GM18526 (cell line): ENCODE results near the gene ALDOB.

Experiments
- POLR2A ChIP-seq: IDR thresholded peaks from 3 replicates; pipeline ENCODE4 v1.6.1; 2011; ENCODE audit not compliant: insufficient read length; ENCODE audit errors: extremely low read depth

The ALDOB gene

DNA sequence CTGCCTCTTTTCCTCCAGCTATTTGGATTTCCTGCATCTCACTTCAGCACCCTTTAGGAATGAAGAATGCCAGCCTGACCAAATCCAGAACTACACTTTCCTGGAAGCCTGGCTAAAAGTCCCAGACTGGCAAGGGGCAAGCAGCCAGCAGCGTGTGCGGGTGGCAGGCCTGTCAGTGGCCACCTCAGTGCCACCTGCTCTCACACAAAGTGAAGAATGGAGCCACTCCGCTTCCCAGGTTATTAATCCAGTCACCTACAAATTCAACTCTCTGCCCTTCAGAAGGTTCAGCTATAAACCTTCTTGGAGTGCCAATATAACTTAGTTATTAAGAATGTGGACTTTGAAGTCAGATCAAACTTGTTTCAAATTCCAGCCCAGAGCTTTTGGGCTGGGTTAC, 6.7 kb upstream of the ALDOB start:
- TF ChIP-seq POLR2A = no peak

DNA sequence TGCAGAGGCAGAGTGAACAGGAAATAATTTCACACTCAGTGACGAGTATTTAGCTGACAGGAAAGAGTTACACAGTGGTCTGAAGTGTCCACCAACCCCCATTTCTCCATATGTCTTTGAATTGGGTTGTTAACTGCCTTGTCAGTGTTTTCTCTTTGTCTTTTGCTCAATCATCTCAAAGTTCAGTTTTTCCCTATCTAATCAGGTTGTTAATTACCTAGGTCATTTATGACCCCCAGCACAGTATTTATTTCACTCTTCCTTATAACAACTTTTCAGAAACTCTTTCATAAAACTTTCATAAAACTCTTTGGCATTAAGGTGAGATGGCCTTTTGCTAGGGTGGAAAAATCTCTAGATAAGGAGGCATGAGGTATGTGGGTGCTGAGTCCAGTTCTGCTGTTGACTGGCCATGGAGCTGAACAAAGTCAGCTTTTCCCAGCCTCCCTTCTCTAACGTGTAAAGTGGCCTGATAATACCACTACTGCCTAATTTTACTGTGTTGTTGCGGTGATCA, 5.2 kb upstream of the ALDOB start:
- no peak for TF ChIP-seq POLR2A

DNA sequence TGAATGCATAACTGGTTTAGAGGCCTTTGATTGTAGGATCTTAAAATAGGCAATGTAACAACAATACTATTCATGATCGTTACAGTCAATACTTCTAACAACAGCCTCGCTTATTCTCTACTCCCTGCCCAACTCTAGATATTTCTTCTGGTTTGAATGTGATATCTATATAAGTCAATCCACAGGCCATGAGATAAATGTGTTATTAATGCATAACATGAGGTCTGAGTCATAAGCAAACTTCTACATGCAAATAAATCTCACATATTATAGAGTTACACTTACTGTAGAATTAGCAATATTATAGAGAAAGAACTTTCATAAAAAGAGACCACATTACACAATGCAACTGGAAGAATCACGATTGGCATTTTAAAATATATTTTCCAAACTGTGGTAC, 2.9 kb upstream of the ALDOB start:
- TF ChIP-seq POLR2A = no peak

DNA sequence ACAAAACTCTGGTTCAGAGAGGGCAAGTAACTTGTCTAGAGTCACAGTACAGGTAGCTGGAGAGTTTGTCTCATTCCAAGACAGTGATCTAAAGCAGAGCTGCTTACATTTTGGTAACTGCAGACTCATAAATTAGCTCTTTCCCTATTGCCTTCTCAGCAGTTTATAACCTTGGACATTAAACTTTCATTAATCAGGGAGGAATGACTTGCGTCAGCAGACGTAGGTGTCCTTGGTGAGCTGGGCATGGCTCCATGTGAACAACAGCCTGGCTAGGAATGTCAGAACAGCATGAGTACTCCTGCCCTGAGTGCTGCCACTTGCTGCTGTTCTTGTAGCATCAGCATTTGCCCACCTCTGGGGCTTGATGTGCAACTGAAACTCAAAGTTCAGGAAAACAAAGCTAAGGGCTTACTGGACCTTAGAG, 2.2 kb upstream of the ALDOB start:
- no peak for TF ChIP-seq POLR2A

DNA sequence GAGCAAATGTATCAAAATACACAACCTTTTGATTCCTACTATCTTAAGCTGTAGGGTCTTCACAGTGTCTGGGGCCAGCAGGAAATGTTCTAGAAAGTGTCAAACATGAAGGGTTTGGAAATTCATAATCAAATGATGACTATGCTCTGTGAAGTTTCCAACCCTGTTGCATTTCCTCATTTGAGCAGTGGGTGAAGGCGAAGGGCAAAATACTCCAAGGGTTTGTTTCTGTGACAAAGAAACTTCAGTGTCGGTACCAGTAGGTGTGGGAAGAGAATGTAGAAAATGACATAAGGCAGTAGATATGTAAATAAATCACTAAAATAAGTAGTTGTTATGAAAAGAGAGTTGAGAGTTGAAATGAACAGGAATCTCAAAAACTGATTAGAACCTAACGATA, 576 bp downstream of the ALDOB start:
- TF ChIP-seq POLR2A = no peak

DNA sequence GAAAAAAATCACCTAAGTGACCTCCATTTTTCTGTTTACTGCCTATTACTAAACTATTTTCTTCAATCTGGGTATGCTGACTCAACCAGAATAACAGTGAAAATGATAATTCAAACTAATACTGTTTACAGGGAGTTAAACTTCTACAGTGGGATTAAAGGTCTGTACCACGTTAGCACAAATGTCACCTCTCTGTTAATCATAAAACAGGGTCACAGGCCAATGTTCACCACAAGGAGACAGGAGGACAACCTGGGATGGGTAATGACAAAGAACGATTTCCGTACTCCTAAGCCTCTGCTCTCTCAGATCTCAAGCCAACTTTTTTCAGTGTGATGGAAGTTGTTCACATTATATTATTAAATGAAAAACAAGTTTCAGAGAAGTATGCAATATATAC, 2.3 kb downstream of the ALDOB start:
- TF ChIP-seq POLR2A = no peak

DNA sequence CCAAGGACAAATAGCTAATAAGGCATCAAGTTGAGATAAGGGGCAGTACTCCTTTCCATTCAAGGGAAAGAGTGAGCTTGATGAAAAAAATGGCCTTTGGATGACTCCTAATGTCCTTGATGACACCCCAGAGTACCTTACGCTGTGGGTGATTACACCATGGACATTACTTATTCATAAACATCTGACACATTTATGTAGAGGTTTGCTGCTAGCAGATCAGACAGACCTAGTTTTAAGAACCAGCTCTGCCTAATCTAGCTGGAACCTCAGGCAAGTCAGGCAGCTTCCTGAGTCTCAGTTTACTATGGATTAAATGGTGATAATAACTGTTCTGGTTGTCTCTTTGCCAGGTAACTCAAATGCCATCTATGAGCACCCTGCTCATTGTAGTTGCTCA, 2.8 kb downstream of the ALDOB start:
- no peak for TF ChIP-seq POLR2A

DNA sequence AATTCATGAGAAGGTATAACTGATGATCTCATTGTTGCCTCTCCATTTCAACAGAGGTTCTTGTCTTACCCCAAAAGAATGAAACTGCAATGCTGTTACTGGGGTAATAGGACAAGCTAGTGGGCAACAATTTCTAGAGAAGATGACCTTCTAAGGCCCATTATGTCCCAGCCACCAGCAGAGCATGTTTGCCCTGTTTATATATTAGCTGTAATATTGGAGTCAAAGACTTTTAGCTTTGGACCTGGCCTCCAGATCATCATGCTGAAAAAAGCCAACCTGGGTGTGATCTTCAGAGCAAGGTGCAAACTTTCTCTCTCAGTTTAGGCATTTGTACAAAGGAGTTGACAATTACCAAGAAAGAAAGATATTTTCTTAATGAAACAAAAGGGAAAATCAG, 3.4 kb downstream of the ALDOB start:
- TF ChIP-seq POLR2A = no peak

DNA sequence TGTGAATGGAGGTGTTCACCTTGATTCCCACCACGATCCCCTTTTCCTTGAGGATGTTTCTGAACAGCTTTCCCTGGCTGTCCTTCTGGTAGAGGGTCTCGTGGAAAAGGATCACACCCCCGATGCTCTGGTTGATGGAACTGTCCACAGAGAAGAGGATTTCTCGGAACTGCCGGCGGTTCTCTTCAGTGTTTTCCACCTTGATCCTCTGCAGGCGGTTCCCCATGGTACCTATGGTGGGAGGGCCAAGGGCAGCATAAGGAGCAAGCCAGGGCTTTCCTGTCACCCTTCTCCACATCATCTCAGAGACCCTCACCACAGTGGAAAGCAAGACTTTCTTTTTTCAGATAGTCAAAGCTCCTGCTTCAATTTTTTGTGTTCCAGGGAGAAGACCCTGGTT, 5.8 kb downstream of the ALDOB start:
- no peak for TF ChIP-seq POLR2A

DNA sequence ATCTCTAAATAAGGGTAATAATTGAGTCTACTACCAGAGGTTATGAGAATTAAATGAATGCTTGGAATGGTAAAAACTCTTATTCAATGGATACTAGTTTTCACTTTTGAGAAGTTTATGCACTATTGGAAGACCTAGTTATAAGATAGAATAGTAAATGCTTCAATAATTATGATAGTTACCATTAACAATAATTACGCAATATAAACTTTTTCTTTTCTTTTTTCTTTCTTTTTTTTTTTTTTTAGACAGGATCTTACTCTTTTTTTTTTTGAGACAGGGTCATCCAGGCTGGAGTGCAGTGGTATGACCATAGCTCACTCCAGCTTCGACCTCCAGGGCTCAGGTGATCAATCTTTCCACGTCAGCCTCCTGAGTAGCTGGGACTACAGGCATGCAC, 6.7 kb downstream of the ALDOB start:
- TF ChIP-seq POLR2A = no peak

DNA sequence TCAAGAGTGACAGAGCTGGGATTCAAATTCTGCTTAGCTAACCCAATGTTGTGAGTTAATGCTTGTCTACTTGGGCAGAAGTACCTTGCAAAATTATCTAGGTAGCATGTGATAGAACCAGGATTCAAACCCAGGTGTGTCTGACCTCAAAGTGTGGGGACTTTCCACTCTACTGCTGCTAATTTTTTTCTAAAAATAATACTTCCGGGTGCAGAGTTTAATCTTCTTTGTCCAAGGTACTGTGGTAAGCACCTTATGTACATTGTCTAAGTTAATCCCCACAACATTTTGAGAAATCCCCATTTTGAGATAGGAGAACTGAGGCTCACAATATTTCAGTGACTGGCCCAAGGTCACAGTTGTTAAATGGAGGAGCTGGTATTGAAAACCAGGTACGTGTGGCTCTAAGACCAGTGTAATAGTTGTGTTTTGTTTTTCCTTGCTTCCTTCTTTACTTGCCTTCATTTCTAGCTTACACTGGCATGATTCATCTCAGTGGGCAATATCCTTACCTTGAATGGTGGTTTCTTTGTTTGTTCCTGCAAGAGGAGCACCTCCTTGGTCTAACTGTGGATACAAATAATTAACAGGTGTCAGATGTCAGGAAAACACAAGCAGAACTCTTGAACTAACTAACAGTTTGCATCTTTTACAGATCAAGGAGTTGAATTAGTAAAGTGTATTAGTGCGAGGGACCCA, 7.5 kb downstream of the ALDOB start:
- no peak for TF ChIP-seq POLR2A

DNA sequence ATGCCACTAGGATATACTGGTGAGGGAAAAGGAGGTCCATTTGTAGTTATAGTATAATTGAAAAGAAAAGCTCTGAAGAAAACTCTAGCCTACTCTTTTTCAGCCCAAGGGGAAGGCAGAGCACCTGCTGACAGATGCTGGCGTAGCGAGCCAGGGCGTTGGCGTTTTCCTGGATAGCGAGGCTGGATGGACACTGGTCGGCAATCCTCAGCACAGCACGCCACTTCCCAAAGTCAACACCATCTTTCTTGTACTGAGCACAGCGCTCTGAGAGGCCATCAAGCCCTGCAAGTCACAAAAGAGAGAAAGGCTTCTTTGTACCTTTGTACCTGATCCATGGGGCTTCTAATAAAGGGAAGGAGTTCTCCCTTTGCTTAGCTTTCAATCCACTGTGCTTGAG, 8.2 kb downstream of the ALDOB start:
- TF ChIP-seq POLR2A = no peak

DNA sequence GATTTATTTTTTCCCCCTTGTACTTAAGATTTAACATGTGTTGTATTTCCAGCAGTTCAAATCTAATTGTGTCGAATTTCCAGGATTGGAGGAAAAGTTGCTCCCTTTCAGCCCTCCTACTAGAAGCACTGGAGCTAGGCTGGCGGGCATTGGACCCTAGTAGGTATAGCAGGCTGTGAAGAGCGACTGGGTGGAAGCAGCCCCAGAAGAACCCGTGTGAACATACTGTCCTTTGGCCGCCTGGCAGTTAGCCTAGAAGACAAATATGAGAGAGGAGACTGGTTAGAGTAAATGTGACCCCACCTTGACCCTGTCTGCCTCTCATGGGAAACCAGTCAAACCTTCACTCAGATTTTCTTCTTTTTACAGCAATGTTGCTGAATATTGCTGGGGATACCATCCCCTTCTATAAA, 13.9 kb downstream of the ALDOB start:
- TF ChIP-seq POLR2A = no peak

DNA sequence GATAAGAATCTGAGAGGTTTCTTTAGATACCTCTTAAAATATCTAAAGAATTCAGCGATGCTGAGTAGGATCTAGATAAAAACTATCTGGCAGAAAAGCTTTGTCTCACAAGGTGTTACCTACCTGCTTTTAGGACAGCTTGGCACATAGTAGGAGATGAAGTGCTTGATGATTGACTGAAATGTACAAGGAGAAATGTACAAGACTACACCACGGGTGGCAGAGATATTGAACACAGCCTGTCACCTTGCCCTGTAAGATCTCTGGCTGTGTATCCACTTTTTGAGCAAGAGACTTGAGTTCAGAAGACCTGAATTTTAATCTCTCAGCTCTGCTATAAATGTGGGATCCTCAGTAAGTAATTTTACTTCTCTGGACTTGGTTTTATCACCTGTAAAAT, 15.7 kb downstream of the ALDOB start:
- TF ChIP-seq POLR2A = no peak

DNA sequence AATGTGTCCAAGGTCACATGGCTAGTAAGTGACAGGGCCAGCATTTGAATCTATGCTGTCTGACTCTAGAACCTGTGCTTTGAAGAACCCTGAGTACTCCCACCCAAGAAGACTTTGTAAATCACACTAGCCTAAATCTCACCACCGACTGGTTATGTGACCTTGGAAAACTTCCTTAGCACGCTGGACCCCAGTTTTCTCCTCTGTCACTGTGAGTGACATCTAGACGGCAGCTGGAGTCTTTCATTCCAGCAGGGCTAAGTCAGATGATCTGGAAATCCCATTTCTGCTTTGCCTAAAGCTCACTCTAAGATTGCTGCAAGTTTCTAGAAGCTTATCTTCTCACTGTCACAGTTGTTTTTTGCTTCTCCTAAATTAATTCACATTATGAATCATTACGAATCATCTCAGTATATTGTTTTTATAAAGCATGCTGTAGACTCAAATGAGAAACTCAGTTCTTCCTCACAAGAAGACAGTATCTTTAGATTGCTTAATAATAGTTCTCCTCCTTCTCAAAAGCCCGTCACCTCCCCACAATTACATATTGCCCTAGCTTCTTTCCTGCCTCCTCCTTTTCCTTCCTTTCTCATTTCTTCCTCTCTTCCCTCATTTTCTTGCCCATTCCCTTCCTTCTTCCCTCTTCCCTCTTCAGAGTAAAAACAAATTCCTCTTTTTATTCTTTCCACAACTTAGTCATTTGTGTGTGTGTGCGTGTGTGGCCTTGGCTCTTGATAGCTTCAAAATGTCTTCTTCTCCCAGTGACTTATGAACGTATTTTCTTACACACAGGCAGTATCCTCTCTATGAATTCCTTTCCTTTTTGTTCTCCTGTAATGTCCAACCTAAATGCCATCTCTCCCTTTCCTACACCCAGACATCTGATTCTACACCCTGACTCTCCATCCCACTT, 16.8 kb downstream of the ALDOB start:
- TF ChIP-seq POLR2A = no peak

DNA sequence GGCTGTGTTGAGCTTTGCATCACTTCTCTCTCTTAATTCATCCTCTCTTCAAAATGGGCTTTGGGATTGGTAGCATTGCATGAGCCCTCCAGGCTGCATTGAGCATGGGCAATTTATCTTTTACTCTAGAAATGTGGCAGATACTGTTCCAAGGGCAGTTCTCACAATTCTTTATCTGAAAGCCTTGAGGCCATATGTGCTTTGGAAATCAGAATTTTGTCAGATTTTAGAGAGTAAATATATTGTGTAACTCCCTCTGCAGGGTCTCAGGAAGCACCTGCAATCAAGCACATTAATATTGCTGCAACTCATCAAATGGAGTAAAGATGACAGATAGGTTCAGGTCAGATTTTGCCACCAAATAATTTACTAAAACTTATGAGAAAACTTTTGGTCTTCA, 17.6 kb downstream of the ALDOB start:
- no peak for TF ChIP-seq POLR2A
